GM18502 (cell line): ENCODE measurements around the gene OXNAD1.

Experiments used
- ATAC-seq: cut with Tn5 transposase; IDR thresholded peaks from one replicate; pipeline ENCODE4 v1.9.1; 2021; ENCODE audit warnings: mild to moderate bottlenecking; ENCODE audit not compliant: unreplicated experiment, poor library complexity

The OXNAD1 gene

GRCh38 chr3:16323737-16324136 is 58.7 kb downstream of the OXNAD1 start:
- ATAC-seq = no peak

GRCh38 chr3:16325850-16326249 is 60.8 kb downstream of the OXNAD1 start:
- no peak for ATAC-seq

GRCh38 chr3:16326724-16327349 is 61.8 kb downstream of the OXNAD1 start:
- no peak for ATAC-seq

GRCh38 chr3:16328124-16328523 is 63.1 kb downstream of the OXNAD1 start:
- no peak for ATAC-seq

- ATAC-seq = no peak
These were observed 64.2 kb downstream of the OXNAD1 start for GRCh38 chr3:16329036-16329825.

GRCh38 chr3:16329826-16330129 is 64.8 kb downstream of the OXNAD1 start:
- ATAC-seq = no peak

- no peak for ATAC-seq
These were observed 65.3 kb downstream of the OXNAD1 start for GRCh38 chr3:16330351-16330750.

GRCh38 chr3:16331319-16331883 is 66.4 kb downstream of the OXNAD1 start:
- ATAC-seq = no peak

GRCh38 chr3:16332904-16333426 is 68.0 kb downstream of the OXNAD1 start:
- no peak for ATAC-seq

- ATAC-seq = no peak
These were observed 69.9 kb downstream of the OXNAD1 start for GRCh38 chr3:16334909-16335308.

GRCh38 chr3:16335333-16335732 is 70.3 kb downstream of the OXNAD1 start:
- ATAC-seq = no peak

GRCh38 chr3:16335772-16336645 is 71.0 kb downstream of the OXNAD1 start:
- no peak for ATAC-seq

- no peak for ATAC-seq
These were observed 71.8 kb downstream of the OXNAD1 start for GRCh38 chr3:16336825-16337224.

GRCh38 chr3:16337856-16338540 is 73.0 kb downstream of the OXNAD1 start:
- peak; percentile 94 for ATAC-seq

GRCh38 chr3:16338999-16339398 is 74.0 kb downstream of the OXNAD1 start:
- no peak for ATAC-seq

GRCh38 chr3:16343101-16343500 is 78.1 kb downstream of the OXNAD1 start:
- no peak for ATAC-seq

GRCh38 chr3:16346413-16347081 is 81.5 kb downstream of the OXNAD1 start:
- no peak for ATAC-seq

GRCh38 chr3:16347548-16347947 is 82.5 kb downstream of the OXNAD1 start:
- no peak for ATAC-seq

GRCh38 chr3:16349986-16350596 is 85.1 kb downstream of the OXNAD1 start:
- ATAC-seq = no peak
